Upper lobe of left lung (tissue), 6 donors: Measurements from ENCODE around the gene DIP2C. TPM values are rescaled to one million over a fixed set of nuclear protein-coding genes. Genes with fewer than 3 reads are reported as not detected.

ENCODE experiments used
- ATAC-seq, 2 donors: fragments of 200-7000 bp; cut with Tn5 transposase; one replicate each; pipeline ENCODE4 v1.9.1; 2022; ENCODE audit warnings: mild to moderate bottlenecking in 2 of 2, moderate library complexity in 2 of 2; ENCODE audit not compliant: low FRiP score in 2 of 2
- DNase-seq, 2 donors: peaks; one replicate each; pipeline ENCODE4 v3.0.0-alpha.2; 2019 to 2020
- H3K27ac ChIP-seq, 4 donors: fragments of 200-600 bp; sonication (generic); one replicate each; pipeline ENCODE4 v1.5.1; 2016 to 2019
- H3K27me3 ChIP-seq, 4 donors: fragments of 200-600 bp; sonication (generic); one replicate each; pipeline ENCODE4 v1.5.1; 2017 to 2019
- H3K36me3 ChIP-seq, 4 donors: fragments of 200-600 bp; sonication (generic); one replicate each; pipeline ENCODE4 v1.5.1; 2016 to 2019
- H3K4me1 ChIP-seq, 4 donors: fragments of 200-600 bp; sonication (generic); one replicate each; pipeline ENCODE4 v1.5.1; 2018 to 2019
- H3K4me3 ChIP-seq, 4 donors: fragments of 200-600 bp; sonication (generic); one replicate each; pipeline ENCODE4 v1.5.1; 2017 to 2019; ENCODE audit warnings: mild to moderate bottlenecking in 2 of 4, moderate library complexity in 1 of 4
- H3K9me3 ChIP-seq, 4 donors: fragments of 200-600 bp; sonication (generic); one replicate each; pipeline ENCODE4 v1.5.1; 2018 to 2019
- EP300 ChIP-seq, 4 donors: sonication (generic); formaldehyde crosslinking; IDR thresholded peaks; one replicate each; pipeline ENCODE4 v1.5.1; 2017; ENCODE audit warnings: antibody characterized with exemption in 4 of 4, control low read depth in 2 of 4
- POLR2A ChIP-seq, 4 donors: fragments of 450-650 bp; IDR thresholded peaks; one replicate each; pipeline ENCODE4 v1.5.1; 2016 to 2017; ENCODE audit warnings: antibody characterized with exemption in 4 of 4, mild to moderate bottlenecking in 2 of 4
- POLR2AphosphoS5 ChIP-seq, 2 donors: sonication (generic); formaldehyde crosslinking; IDR thresholded peaks; one replicate each; pipeline ENCODE4 v1.5.1; 2017; ENCODE audit warnings: antibody characterized with exemption in 2 of 2
- WGBS, 2 donors: methylation state at CpG; one replicate each; pipeline ENCODE4 v1.1.5; 2017 to 2018; 5-methylcytosine and 5-hydroxymethylcytosine counted together
- total RNA-seq, 6 donors: library from RNA; depleted of rRNA in 4 of 6; stranded (reverse); fragments of >200 nt in 4 of 6; gene quantifications; one replicate each; pipeline versions ENCODE4 v1.1.0 to v1.2.1, GENCODE V29; 2016 to 2021
- TF ChIP-seq, protein P1 (sequence below), 6 experiments: fragments of 450-650 bp in 4 of 6; fragments of 200-600 bp in 2 of 6; sonication (generic) in 2 of 6; IDR thresholded peaks; one replicate each; pipeline ENCODE4 v1.5.1; 2016 to 2019; ENCODE audit warnings: antibody characterized with exemption in 6 of 6
- donor health status: DM: no; HTN: no; CAD: no; lungs with moderate emphysema.
- donor health status: DM: no; HTN: yes; CAD: no; lungs with severe emphysema.

DIP2C gene
- total RNA-seq, 6 donors from 2014 or later: 11.6 to 32.5 (median 14.7) TPM

DNA sequence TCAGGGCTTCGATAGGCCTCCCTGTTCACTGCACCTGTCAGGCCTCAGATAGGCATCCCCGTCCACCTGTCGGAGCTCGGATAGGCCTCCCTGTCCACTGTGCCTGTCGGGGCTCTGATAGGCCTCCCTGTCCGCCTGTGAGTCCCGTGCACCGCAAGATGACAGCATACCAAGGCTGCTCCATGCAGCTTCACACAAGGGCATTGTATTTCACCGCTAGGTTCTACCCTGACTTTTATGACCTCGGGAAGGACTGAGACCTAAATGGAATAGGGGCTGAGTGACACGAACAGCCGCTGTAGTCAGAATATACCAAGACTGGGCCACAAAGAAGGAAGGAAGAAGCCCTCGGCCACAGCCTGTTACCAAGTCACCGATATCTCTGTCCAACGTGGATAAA, 271.2 kb downstream of the DIP2C start:
- Histone ChIP-seq H3K4me3 (no peak overlapping the region), H3K9me3 (no peaks in the 10 kb centered on the region), H3K27me3 (no peaks in the 10 kb centered on the region), H3K27ac (no peak overlapping the region), H3K36me3 (peaks cover 0 to 40% (median 7%) of the 10 kb centered on the region in 4 donors), H3K4me1 (no peaks in the 10 kb centered on the region)
- ATAC-seq: no peak
- WGBS, 2 donors: 88 to 90% methylated on average over 8 to 15 of the region's 15 CpGs
- TF ChIP-seq EP300 (IDR thresholded peaks at IDR 0.05) (no peak), POLR2AphosphoS5 (IDR thresholded peaks at IDR 0.05) (no peak), POLR2A (IDR thresholded peaks at IDR 0.05) (no peak)
- TF ChIP-seq, protein P1, sequence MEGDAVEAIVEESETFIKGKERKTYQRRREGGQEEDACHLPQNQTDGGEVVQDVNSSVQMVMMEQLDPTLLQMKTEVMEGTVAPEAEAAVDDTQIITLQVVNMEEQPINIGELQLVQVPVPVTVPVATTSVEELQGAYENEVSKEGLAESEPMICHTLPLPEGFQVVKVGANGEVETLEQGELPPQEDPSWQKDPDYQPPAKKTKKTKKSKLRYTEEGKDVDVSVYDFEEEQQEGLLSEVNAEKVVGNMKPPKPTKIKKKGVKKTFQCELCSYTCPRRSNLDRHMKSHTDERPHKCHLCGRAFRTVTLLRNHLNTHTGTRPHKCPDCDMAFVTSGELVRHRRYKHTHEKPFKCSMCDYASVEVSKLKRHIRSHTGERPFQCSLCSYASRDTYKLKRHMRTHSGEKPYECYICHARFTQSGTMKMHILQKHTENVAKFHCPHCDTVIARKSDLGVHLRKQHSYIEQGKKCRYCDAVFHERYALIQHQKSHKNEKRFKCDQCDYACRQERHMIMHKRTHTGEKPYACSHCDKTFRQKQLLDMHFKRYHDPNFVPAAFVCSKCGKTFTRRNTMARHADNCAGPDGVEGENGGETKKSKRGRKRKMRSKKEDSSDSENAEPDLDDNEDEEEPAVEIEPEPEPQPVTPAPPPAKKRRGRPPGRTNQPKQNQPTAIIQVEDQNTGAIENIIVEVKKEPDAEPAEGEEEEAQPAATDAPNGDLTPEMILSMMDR (IDR thresholded peaks at IDR 0.05): no peak
- DNase-seq: no peak

DNA sequence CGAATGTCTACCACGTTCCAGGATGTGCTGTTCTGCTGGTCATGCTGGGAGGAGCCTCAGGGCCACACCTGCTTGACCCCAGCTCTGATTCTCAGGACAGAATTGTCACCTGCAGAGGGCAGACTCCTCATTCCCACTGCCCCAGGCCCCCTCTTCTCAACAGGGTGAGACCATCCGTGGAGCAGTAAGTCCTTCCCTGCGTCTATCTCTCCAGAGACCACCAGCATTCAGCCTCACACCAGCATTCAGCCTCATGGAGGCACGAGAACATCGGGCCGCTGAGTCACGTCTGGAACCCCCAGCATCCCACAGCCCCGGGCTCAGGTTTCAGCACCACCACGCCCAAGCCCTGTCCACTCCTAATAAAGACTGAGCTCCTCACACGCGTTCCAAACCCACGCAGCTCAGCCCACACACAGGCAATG, 273.4 kb downstream of the DIP2C start:
- Histone ChIP-seq H3K9me3 (no peaks in the 10 kb centered on the region), H3K27me3 (no peaks in the 10 kb centered on the region), H3K4me3 (no peak overlapping the region), H3K36me3 (peaks cover 0 to 41% (median 10%) of the 10 kb centered on the region in 4 donors), H3K4me1 (no peaks in the 10 kb centered on the region), H3K27ac (no peak overlapping the region)
- ATAC-seq: peak; percentile 6 to 62
- WGBS, 2 donors: 89 to 96% methylated on average over 9 to 13 of the region's 13 CpGs
- no peak for TF ChIP-seq EP300 (IDR thresholded peaks at IDR 0.05)
- TF ChIP-seq, protein P1 (IDR thresholded peaks at IDR 0.05): no peak
- no peak for DNase-seq

DNA sequence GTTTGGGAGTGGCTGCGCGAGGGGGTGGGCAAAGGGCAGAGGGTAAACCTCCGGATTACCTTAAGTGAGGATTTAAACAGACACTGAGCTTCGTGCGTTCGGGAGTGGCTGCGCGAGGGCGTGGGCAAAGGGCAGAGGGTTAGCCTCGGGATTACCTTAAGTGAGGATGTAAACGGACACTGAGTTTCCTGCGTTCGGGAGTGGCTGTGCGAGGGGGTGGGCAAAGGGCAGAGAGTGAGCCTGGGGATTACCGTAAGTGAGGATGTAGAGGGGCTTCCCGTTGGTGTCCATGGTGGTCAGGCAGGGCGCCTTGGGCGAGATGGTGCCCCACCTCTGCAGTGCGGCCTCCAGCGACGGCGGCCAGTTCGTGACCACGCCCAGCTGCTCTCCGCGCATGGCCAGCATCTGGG, 275.8 kb downstream of the DIP2C start:
- WGBS, 2 donors: 85 to 89% methylated on average over 25 to 26 of the region's 26 CpGs
- Histone ChIP-seq H3K4me3 (no peak overlapping the region), H3K9me3 (no peaks in the 10 kb centered on the region), H3K27me3 (no peaks in the 10 kb centered on the region), H3K27ac (no peak overlapping the region), H3K36me3 (peaks cover 0 to 30% (median 6%) of the 10 kb centered on the region in 4 donors), H3K4me1 (no peaks in the 10 kb centered on the region)
- ATAC-seq: no peak
- no peak for DNase-seq
- TF ChIP-seq POLR2AphosphoS5 (IDR thresholded peaks at IDR 0.05) (no peak), EP300 (IDR thresholded peaks at IDR 0.05) (no peak), POLR2A (IDR thresholded peaks at IDR 0.05) (no peak)
- TF ChIP-seq, protein P1 (IDR thresholded peaks at IDR 0.05): no peak

DNA sequence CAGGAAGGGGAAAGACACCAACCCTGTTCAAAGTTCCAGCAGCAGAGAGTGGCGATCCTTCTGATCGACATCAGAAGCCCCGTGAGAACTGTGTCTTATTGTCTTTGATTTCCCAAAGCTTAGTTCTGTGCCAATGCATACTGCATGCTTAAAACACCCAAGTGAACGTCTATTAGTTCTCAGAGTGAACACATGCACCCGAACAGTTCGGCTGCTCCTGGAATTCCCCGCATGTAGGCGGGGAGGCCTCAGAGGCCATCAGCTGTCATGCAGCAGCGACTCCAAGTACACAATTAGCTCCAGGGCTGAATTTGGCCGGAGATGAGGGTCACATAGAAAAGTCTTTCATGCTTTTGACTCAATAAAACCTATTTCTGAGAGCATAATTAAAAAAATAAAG, 277.4 kb downstream of the DIP2C start:
- no peak for ATAC-seq
- TF ChIP-seq, protein P1 (IDR thresholded peaks at IDR 0.05): no peak
- TF ChIP-seq POLR2A (IDR thresholded peaks at IDR 0.05) (no peak), EP300 (IDR thresholded peaks at IDR 0.05) (no peak), POLR2AphosphoS5 (IDR thresholded peaks at IDR 0.05) (no peak)
- Histone ChIP-seq H3K36me3 (peaks cover 0 to 39% (median 6%) of the 10 kb centered on the region in 4 donors), H3K27me3 (no peaks in the 10 kb centered on the region), H3K27ac (no peak overlapping the region), H3K4me1 (no peaks in the 10 kb centered on the region), H3K4me3 (no peak overlapping the region), H3K9me3 (no peaks in the 10 kb centered on the region)
- WGBS, 2 donors: 81 to 87% methylated on average over 10 of the region's 10 CpGs
- DNase-seq: no peak

DNA sequence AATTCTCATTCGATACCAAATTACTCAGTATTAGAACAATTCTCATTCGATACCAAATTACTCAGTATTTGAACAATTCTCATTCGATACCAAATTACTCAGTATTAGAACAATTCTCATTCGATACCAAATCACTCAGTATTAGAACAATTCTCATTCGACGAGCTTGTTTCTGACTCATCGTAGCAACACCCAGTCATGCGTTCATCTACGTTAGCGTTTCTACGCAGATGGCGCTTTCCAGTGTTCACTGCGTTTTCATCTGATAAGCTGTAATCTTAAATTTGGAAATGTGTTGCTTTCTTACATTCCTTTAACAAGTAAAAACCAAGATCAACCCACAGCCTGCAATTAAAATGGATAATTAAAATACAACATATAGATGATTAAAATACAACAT, 277.9 kb downstream of the DIP2C start:
- Histone ChIP-seq H3K27me3 (no peaks in the 10 kb centered on the region), H3K36me3 (peaks cover 0 to 43% (median 9%) of the 10 kb centered on the region in 4 donors)

More for the DNA sequence above, 277.9 kb downstream of the DIP2C start:
- ATAC-seq (no peak), DNase-seq (no peak)
- WGBS, 2 donors: 94 to 97% methylated on average over 13 of the region's 13 CpGs
- no peak overlapping the region for H3K27ac ChIP-seq
- no peak overlapping the region for H3K4me3 ChIP-seq
- no peak for TF ChIP-seq POLR2AphosphoS5 (IDR thresholded peaks at IDR 0.05)
- TF ChIP-seq, protein P1 (IDR thresholded peaks at IDR 0.05): no peak
- TF ChIP-seq EP300 (IDR thresholded peaks at IDR 0.05): no peak
- TF ChIP-seq POLR2A (IDR thresholded peaks at IDR 0.05): no peak
- H3K4me1 ChIP-seq: no peaks in the 10 kb centered on the region
- H3K9me3 ChIP-seq: no peaks in the 10 kb centered on the region
